SK-N-MC (cell line): ENCODE data around the gene LRPAP1.
"Not testable (repeated sequence)": the region's sequence is repeated elsewhere in the genome, so short reads cannot be mapped to it uniquely, and the experiment has no call there.

ENCODE experiments used
- EZH2 ChIP-seq: fragments of 200-600 bp; sonication (generic); IDR thresholded peaks from one replicate; pipeline ENCODE4 v1.6.1; 2017; ENCODE audit warnings: antibody characterized with exemption
- POLR2AphosphoS5 ChIP-seq: IDR thresholded peaks from 2 replicates; pipeline ENCODE4 v1.6.1; 2012; ENCODE audit warnings: mild to moderate bottlenecking, low read depth, low read length, borderline replicate concordance

- TF ChIP-seq EZH2, POLR2AphosphoS5: not testable (repeated sequence)
These were observed 37.4 kb upstream of the LRPAP1 start for GRCh38 chr4:3569611-3570010.
